HG02938 (cell line): ENCODE results near the gene DDX3X.

Experiments
- ATAC-seq: cut with Tn5 transposase; IDR thresholded peaks from one replicate; pipeline ENCODE4 v1.9.1; 2021; ENCODE audit warnings: mild to moderate bottlenecking, moderate library complexity; ENCODE audit not compliant: unreplicated experiment

DDX3X gene

GRCh38 chrX:41327341-41327740 lies 6.6 kb upstream of the DDX3X start:
- ATAC-seq, result no peak

DNA sequence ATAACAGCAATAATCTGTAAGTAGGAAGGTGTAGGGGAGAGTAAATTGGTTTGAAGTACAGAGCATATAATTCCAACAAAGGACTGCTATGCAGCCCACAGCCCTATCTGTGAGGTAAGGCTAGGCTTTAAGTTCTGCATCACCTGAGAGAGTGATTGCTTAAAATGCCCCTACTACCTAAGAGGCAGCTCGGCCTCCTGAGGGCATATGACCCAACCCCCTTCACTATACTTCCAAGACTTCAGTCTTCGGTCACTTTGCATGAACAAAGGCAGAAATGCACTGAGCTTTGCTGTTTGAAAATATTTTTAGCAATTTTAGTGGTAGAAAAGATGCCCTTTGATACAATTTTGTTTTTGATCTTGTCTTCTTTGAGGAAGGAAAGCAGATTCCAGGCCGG lies 4.9 kb upstream of the DDX3X start:
- ATAC-seq, result no peak

DNA sequence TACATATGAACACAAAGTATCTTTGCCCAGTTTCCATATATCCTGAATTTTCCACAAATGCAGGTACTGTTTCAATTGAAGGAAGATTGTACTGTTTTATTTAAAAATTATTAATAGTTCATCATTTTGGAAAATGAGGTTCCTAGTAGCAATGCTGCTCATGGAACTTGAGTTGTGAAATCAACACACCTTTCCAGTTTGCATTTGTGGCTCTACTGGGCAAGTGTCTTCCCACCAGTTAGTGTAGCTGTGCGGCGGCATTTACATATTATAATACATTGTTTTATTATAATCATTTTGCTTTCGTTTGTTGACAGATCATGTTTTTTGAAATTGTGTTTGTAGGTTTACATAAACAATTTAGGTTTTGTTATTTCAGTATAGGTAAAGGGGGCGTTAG lies 2.0 kb upstream of the DDX3X start:
- no peak for ATAC-seq

- no peak for ATAC-seq
These were observed 1.5 kb upstream of the DDX3X start for GRCh38 chrX:41332408-41333002.

GRCh38 chrX:41333003-41333743 lies 789 bp upstream of the DDX3X start:
- peak; percentile 27 for ATAC-seq

- peak; percentile 18 for ATAC-seq
These were observed 618 bp downstream of the DDX3X start for GRCh38 chrX:41334363-41335197.

- no peak for ATAC-seq
These were observed 1.4 kb downstream of the DDX3X start for GRCh38 chrX:41335198-41335957.

DNA sequence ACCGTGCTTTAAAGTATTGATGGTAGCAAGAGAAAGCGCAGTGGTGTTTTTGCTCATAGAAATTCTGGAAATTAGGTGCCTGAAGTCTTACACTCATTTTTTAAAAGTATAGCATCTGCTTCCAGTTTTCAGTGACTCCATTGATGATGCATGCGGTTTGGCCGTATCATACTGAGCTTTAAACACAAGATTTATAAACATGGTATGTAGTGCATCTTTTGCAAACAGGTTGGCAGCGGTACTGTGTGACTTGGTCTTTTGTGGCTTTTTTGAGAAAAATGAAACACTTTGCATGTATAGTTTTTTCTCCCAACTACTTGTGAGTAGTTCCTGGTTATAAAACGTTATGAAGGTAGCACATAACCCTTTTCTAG lies 2.0 kb downstream of the DDX3X start:
- ATAC-seq, result no peak

- no peak for ATAC-seq
These were observed 2.5 kb downstream of the DDX3X start for GRCh38 chrX:41336447-41336846.

DNA sequence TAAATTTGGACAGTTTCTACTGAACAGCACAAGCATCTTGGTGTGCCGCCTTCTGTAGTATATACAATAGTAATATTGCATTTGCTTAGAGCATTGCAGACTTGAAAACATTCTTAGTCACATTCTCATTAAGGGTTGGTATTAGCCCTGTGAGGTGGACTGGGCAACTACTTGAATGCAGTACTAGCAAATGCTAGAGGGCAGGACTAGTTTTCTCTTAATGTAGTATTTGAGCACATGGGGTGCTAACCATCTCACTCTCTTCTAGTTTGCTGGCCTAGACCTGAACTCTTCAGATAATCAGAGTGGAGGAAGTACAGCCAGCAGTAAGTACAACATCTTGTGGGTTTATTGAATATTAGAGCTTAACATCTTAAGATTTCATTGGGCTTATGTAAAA lies 3.2 kb downstream of the DDX3X start:
- no peak for ATAC-seq

- no peak for ATAC-seq
These were observed 4.5 kb downstream of the DDX3X start for GRCh38 chrX:41338436-41338835.

DNA sequence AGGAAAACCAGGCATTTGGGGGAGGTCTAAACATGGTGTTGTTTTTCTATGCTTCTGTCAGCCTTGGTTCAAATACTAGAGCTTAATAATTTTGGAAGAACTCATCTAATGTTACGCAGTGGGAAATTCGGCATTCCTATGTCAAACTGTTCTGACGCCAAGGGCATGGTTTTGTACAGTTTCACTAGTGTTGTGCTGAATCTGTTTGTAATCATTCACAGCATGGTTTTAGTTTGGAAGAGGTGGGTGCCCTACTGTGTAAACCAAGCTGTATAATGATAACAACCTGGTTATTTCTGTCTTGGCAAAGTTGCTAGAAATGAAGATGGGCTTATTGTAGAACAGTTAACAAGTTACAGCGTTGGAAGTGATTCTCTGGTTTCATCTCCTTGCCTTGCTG lies 5.2 kb downstream of the DDX3X start:
- no peak for ATAC-seq

GRCh38 chrX:41344053-41344452 lies 10.1 kb downstream of the DDX3X start:
- no peak for ATAC-seq

DNA sequence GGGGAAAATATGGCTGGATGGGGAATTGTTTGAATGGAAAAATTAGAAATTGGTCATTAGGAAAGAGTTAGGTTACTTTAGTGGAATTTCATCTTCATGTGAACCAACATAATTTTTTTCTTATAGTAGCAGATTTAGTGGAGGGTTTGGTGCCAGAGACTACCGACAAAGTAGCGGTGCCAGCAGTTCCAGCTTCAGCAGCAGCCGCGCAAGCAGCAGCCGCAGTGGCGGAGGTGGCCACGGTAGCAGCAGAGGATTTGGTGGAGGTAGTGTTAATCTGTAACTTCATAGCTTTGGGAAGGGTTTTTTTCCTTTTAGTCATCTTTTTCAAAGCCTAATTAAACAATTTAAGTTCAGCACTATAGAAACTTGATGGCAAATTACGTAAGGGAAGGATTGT lies 13.2 kb downstream of the DDX3X start:
- no peak for ATAC-seq

DNA sequence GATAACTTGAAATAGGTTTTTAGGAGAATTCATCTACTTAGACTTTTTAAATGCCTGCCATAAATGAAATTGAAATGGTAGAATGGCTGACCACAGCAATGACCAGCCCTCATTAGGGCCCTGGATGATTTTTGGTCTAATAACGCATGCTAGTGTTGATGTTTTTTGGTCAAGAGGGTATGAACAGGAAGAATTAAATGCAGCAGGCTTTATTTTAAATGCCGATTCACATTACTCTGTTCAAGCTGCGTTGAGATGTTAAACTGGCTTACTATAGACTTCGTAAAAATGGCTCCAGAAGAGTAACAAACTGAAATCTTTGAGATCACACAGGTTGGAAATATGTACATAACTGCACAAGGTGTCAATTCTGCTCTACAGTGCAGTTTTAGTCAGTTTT lies 14.6 kb downstream of the DDX3X start:
- ATAC-seq, result no peak

GRCh38 chrX:41350150-41350975 lies 16.4 kb downstream of the DDX3X start:
- ATAC-seq, result no peak

- no peak for ATAC-seq
These were observed 17.1 kb downstream of the DDX3X start for GRCh38 chrX:41350976-41351569.

DNA sequence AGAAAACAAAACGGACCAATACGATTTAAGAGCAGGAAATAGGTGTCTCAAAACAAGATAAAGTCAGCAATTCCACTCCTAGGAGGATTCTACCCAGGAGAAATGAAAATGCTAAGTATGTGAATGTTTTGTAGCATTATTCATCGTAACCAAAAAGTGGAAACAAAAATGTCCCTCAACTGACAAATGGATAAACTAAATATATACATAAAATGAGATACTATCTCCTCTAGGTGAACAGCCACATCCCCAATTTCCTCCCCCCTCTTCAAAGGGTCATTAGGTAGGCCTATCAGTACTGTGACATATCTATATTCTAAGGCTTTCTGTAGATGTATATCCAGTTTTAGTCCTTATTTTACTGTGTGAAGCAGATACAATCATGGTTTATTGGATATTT lies 18.0 kb downstream of the DDX3X start:
- ATAC-seq, result no peak

GRCh38 chrX:41352329-41352838 lies 18.4 kb downstream of the DDX3X start:
- no peak for ATAC-seq

DNA sequence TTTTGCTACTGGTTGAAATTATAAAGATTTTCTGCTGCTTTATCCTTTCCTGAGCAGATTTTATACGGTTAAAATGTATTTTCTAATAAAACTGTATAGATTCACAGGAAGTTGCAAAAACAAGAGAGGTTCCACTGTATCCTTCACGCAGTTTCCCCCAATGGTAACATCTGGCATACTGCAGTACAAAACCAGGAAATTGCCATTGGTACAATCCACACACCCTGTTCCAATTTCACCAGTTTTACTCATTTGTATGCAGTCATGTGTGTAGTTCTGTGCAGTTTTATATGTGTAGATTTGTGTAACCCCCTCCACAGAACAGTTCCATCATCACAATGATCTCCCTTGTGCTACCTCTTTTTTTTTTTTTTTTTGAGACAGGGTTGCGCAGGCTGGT lies 20.0 kb downstream of the DDX3X start:
- ATAC-seq, result no peak
